AML-193 (cell line): ENCODE results near the gene CSNK1G2.

Experiments
- DNase-seq, 2 experiments: peaks; one replicate each; lab custom pipeline; 2025; lab: John Stamatoyannopoulos, UW

Gene CSNK1G2

DNA sequence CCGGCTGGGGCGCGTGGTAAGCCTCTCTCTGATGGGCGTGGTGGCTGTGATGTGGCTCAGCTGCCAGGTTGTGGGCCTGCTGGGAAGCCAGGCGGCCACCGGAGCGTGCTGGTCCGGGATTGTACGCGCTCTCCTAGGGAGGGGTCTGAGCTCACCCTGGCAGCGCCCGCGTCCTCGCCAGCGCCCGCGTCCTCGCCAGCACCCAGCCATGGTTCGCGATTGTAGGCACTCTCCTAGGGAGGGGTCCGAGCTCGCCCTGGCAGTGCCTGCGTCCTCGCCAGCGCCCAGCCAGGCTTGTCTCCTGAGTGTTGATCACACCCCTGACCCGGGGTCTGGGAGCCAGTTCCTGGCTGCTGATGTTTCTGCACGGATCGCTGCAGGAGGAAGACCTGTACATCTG lies 22.0 kb upstream of the CSNK1G2 start:
- no peak for DNase-seq

DNA sequence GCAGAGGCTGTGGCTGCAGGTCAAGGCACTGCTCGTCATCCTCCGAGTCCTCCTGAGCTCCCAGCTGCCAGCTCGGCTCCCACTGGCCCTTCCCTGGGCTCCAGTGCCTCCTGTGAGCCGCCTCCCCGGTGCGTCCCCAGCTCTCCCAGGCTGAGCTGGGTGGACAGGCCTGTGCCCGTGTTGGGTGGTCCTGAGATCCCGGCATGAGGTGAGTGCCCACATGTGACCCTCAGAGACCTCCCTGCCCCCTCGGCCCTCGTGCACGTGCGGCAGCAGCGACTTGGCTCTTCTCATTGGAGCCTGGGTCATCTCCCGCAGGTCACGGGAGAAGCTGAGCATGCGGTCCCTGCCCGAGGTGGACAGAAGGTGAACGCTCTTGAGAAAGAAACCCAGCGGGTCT lies 20.3 kb upstream of the CSNK1G2 start:
- no peak for DNase-seq

DNA sequence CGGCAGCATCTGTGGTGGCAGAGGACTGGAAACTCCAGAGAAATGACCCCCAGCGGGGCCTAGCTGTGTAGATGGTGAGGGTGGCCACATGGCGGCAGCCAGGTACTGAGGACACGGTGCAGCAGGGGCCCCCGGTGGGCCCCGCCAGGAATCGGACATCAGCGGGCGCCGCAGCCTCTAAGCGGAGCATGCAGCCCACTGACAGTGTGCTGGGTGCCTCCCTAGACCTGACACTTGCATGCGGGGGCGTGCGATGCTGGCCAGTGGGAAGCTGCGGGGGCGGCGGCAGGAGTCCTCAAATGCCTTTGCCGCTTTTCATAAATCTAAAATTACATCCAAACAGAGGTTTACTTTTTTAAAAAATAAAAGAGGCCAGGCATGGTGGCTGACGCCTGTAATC lies 19.6 kb upstream of the CSNK1G2 start:
- DNase-seq = no peak

DNA sequence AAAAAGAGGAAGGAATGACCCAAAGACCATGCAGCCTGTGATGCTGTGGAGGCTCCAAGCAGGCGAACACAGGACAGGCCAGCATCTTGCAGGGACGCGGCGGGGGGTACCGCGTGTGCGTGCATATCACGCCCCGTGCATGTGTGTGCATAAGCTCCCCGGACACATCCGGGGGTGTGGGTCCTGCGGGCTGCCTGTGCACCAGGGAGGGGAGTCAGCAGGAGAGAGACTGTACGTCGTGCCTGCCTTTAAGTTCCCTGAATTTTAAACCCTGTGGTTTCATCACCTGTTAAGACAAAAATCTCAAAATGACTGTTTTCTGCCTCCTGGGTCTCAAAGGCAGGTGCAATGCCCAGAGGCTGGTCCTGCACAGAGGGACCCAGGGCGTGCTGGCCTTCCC lies 19.1 kb upstream of the CSNK1G2 start:
- DNase-seq = no peak

DNA sequence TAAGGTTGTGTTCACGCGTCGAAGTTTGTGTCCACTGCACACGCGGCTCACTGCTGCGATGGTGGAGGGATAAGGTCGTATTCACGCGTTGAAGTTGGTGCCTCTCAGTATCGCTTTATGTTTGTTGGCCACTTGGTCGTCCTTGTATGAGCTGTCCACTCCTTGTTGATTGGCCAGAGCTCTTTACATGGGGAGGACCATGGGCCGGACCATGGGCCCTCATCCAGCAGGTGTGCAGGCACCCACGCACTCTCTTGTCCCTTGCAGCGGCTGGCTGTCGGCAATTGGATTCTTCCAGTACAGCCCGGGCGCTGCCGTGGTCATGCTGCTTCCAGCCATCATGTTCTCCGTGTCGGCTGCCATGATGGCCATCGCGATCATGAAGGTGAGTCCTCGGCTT lies 18.2 kb upstream of the CSNK1G2 start:
- DNase-seq = no peak

DNA sequence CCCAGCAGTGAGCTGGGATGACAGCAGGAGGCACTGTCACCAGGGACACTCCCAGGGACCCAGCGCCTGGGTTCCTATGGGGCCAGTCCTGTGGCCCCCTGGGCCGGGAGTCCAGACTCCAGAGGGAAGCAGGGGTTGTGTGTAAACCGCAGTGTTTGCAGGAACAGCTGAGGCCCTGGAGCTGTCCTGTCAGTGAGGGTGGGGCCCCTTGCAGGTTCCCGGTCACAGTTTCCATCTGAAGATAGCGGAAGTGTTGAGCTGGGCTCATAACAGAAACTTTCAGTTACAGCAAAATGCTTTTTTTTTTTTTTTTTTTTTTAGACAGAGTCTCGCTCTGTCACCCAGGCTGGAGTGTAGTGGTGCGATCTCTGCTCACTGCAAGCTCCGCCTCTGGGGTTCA lies 17.7 kb upstream of the CSNK1G2 start:
- no peak for DNase-seq

DNA sequence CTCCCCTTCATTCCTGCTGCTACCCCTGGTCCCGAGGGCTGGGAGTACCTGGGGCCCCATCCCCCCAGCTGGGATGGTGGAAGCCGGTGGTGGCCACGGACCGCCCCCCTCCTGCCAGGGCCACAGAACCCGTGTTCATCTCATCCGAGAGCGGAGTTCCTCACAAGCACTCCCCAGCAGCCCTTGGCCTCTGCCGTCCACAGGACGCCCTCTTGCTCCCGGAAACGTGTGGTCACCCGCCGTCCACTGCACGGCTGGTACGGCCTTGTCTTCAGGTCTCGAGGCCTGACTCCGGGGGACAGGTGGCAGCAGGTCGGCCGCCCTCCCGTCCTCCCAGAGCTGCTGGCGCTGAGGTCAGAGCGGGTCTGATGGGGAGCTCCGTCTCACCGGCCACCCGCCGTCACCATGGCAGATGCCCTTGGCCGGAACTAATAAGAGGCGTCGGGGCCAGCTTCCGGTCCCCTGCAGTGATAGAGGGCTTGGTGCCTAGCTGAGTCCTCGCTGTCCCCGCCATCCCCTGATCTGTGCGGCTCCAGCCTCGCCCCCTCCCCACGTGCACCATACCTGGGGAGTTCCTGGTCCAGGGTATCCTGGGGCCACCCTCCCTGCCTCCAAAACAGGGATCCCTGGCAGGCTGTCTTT lies 16.5 kb upstream of the CSNK1G2 start:
- no peak for DNase-seq

DNA sequence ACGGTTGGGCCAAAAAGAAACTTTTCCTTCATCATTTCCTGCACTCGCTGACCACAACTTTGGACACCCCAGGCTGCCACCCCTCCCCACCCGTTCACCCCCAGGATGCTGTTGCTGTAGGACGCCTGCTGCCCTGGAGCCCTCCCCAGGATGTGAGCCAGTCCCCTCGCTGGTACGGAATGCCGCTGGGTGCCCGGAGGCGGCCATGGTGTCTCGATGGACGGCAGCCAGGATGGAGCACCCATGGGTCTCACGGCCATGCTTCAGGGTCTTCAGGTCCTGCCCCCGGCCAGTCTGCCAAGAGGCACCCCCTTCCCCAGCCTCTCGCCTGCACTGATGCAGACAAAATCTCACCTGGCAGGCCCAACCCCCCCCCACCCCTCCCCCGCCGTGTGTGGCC lies 15.4 kb upstream of the CSNK1G2 start:
- DNase-seq = no peak

DNA sequence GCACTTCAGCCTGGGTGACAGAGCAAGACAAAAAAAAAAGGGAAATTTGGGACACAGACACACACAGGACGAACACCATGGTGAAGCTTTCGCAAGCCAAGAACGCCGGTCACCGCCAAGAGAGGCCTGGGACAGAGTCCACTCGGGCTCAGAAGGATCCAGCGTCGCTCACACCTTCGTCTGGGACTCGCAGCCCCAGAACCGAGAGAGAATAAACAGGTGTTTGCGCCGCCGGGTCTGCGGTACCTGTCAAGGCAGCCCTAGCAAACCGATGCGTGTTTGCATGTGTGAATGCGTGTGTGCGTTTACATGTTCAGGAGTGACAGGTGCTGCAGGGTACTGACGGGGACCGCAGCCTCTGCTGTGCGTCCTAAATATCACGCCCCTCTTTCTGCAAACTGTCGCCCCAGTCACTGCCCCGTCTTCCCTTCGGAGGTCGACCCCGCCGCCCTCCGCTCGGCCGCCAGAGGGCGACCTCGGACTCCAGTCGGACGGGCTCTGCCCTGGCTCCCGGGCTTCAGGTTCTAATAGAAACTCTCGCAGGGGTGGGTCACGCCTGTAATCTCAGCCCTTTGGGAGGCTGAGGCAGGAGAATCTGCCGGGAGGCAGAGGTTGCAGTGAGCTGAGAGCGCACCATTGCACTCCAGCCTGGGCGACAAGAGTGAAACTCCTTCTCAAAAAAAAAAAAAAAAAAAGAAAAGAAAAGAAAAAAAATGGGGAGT lies 11.8 kb upstream of the CSNK1G2 start:
- peak; percentile 54 to 56 for DNase-seq

DNA sequence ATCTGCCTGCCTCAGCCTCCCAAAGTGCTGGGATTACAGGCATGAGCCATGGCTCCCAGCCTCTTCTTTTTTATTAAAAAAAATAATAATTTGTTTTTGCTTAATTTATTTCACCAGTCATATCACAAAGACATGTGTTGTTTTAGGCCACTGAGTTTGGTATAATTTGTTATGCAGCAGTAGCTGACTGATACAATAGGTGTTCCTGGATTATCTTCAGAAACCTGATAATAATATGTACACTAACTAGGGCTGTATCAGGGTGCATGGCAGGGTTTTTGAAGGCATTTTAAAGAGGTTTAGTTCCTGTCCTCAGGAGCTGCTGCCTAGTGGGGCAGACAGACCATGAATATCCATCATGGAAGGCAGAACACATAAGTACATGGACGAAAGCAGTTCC lies 9.5 kb upstream of the CSNK1G2 start:
- no peak for DNase-seq

DNA sequence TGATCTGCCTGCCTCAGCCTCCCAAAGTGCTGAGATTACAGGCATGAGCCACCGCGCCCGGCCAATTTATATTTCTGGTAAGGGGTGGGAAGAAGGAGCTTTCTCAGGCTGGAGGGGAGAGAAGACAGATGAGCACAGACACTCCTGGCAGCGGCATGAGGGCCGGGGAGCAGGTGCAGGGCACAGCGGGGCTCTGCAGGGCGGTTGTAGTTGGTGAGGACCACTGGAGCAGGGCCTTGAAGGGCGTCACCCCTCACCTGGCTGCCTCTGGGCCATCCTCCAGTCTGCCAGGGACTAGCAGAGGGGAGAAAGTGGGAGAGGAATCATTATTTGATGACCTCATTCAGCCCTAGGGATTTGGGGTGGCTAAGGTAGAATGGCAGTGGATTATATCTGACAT lies 8.6 kb upstream of the CSNK1G2 start:
- DNase-seq = no peak

DNA sequence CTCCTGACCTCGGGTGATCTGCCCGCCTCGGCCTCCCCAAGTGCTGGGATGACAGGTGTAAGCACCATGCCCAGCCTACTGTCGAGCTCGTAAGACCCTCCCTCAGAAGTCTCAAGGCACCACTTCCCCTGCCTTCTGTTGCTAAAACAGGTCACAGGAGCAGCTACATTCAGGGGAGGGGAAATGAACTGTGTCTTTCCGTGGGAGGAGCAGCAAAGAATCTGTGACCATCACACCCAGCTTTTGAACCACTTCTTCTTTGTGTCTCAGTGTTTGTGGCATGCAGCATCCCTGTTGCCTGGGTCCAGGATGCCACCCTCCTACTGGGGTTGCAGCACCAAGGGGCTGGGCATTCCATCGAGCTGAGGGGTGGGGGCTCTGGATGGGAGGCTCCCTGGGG lies 7.7 kb upstream of the CSNK1G2 start:
- no peak for DNase-seq

DNA sequence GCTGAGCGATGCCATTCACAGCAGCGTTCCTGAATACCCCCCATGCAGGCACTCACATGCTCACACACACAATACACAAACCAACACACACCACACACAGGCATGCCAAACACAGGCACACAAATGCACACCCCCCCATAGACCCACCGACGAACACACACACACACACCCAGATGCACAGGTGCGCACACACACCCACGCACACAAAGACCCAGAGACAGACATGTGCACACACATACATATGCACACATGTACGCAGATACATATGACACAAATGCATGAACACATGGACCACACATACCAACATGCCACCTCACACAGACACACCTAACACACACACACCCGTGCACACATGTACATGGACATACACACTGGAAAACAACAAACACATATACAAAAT lies 7.0 kb upstream of the CSNK1G2 start:
- DNase-seq = no peak

DNA sequence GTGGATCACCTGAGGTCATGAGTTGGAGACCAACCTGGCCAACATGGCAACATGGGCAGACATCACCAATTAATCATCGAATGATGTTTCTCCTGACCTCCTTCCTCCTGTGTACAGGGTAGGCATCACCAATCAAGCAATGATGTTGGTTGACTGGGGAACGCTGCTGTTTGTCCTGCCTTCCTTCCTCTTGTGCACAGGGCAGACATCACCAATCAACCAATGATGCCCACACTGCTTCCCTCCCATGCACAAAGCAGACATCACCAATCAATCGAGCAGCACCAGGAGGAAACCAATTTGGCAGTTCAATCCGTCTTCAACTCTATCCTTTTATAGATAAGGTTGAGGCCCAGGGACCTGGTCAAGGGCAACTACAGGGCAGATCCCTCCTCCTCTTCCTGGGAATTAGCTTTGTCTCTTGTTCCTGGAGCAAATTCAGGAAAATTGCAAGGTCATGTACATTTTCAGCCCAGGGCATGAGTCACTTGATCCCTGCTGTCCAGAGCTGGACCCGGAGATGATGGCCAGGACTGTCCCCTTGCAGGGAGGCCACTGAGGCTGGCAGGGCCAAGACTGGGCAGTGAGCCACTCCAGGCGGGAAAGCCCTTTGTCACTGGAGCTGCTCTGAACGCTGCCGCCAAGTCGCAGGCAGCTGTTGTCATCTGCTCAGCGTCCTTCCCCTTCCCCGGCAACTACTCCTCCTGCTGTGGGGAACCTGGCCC lies 5.3 kb upstream of the CSNK1G2 start:
- peak; percentile 26 to 38 for DNase-seq

DNA sequence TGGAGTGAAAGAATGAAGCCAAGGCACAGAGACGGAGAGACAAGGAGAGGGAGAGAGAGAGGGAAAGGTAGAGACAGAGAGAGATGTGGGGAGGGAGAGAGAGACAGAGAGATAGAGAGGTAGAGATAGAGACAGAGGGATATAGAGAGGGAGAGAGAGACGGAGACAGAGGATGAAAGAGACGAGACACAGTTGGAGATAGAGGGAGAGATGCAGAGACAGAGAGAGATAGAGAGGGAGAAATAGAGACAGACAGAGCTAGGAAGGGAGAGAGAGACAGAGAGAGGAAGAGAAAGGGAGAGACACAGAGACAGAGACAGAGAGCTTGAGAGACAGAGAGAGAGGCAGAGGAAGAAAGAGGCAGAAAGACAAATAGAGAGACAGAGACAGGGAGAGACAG lies 4.5 kb upstream of the CSNK1G2 start:
- DNase-seq = no peak

DNA sequence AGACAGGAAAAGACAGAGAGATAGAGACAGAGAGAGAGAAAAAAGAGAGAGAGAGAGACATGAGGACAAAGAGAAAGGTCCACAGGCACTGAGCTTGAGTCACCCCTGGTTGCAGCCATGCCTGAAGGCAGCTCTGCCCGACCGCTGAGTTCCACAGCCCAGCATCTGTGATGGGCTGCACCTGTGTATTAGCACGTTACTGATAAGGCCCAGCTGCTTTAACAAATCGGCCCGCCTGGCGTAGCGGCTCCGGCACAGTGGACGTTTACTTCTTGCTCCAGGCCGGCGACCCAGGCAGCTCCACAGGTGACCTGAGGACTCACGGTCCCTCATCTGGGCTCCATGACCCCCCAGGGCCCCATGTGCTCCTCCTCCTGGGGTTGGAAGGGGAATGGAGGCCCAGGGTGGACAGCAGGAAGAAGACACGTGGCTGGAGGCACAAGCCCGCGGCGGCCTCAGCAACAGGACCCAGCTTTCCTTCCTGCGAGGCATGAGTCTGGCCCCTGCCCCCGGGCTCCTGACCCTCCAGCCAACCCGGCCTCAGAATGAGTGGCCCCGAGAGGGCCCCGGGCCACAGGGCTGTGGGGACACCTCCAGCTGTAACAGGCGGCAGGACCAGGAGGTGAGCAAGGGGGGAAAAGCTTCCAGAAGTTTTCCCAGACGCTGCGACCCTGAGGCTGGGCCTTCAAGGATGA lies 3.9 kb upstream of the CSNK1G2 start:
- DNase-seq = no peak

DNA sequence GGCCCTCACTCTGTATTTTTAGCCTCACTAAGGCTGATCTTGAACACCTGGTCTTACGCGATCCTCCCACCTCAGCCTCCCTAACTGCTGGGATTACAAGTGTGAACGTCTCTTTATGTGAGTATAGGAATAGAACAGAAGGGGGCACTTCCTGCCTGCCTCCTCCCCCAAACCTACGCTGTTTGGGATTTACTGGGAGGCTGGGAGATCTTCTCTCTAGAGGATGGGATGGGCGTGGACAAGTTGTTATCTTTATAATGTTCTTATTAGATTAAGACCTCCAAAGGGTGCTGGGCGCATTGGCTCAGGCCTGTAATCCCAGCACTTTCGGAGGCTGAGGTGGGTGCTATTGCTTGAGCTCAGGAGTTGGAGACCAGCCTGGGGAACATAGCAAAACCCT lies 2.9 kb upstream of the CSNK1G2 start:
- DNase-seq = no peak

DNA sequence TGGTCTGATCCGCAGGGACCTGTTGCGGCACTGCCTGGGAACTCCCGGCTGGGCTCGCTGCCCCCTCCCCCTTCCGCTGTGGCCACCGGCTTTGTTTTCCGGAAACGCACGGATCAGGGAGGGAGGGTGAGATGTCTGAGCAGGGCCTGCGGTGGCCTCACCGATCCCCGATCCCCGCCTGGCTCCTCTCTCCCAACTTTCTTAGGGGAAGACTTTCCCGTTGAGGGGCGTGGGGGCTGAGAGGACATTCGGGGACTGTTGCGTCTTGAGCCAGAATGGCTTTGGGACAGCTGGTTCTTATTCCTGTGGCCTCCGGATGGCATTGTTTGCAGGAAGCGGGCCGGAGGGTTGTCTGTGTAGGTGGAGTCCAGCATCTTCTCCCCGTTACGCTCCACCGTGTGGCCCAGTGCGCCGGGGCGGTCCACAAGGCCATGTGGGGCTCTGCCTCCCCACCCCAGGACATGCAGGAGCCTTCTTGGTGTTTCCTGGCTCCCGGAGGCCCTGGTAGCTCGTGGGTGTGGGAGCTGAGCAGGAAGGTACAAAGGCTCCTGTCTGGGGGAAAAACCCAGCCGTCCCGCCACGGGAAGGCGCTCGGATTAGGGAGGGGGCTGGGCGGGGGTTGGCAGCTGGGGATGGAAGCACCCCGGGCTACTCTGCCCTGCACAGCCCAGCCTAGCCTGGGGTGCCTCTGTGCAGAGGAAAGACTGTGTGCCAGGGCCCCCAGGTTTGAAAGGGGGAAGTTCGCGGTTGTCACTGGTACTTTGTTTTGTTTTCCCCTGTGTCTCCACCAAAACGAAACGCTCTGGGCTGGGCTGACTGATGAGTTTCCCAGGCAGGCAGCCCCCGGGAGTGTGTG lies 1.3 kb downstream of the CSNK1G2 start:
- peak; percentile 42 to 43 for DNase-seq

DNA sequence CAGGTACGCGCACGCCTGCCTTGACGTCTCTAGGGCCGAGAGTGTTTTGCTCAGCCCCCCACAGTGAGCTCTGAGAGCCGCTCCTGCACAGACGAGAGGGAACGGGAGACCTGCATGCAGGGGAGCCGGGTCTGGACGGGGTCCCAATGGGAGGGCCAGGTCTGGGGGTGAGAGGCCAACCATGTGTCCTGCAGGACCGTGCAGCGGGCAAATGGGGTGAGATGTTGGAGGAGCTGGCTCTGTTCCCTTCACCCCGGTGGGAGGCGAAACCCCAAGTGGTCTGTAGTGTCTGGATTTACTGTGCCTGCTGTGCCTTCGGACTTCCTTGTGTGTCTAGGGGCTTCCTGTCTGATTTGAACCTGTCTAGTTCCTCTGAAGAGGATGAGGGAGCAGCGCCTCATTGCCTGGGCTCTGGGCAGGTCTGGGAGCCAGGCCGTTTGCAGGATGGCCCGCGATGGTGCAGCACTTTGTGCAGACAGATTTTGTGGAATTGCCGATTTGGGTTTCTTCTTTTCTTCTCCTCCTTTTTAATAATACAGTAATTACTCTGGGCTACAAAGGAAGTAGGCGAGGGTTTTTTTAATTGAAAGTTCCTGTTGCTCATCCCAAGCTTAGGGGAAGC lies 2.1 kb downstream of the CSNK1G2 start:
- DNase-seq = peak in 1 of 2 experiments; percentile 15

DNA sequence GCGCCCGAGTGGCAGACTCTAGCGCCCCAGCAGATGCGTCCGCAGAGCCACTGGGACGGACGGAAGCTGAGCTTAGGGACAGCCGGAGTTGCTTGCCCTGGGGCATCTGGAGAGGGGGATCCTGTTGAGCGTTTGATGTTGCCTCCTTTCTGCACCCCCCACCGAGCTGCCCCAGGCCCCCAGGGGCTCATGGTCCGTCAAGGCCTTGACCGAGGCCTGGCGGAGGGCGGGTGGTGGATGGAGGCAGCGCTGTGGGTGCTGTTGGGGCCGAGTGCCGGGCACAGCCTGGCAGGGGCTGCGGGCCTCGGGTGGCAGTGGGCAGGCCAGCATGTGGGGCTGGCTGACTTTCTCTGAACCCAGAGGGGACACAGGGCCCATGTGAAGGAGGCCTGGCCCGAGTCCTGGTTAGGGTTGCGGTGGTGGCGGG lies 2.7 kb downstream of the CSNK1G2 start:
- no peak for DNase-seq
